GM18511 (cell line): ENCODE data around the gene CDKL1.
A peak's percentile ranks its signal among the peaks of the same experiment; 100 is the strongest.
"Not testable (repeated sequence)": the region's sequence is repeated elsewhere in the genome, so short reads cannot be mapped to it uniquely, and the experiment has no call there.

Experiments used
- ATAC-seq: cut with Tn5 transposase; IDR thresholded peaks from one replicate; pipeline ENCODE4 v1.9.1; 2021; ENCODE audit warnings: mild to moderate bottlenecking, moderate library complexity; ENCODE audit not compliant: unreplicated experiment

The CDKL1 gene

GRCh38 chr14:50359631-50360030 lies 37.0 kb downstream of the CDKL1 start:
- no peak for ATAC-seq

- no peak for ATAC-seq
Measured at GRCh38 chr14:50357753-50358395, 38.8 kb downstream of the CDKL1 start.

- no peak for ATAC-seq
Measured at GRCh38 chr14:50357124-50357523, 39.6 kb downstream of the CDKL1 start.

- not testable (repeated sequence) for ATAC-seq
Measured at GRCh38 chr14:50356283-50356682, 40.4 kb downstream of the CDKL1 start.

GRCh38 chr14:50355692-50356091 lies 41.0 kb downstream of the CDKL1 start:
- ATAC-seq: no peak

GRCh38 chr14:50354527-50354926 lies 42.2 kb downstream of the CDKL1 start:
- ATAC-seq: no peak

- ATAC-seq: no peak
Measured at GRCh38 chr14:50353126-50353525, 43.6 kb downstream of the CDKL1 start.

GRCh38 chr14:50352584-50352983 lies 44.1 kb downstream of the CDKL1 start:
- no peak for ATAC-seq

- no peak for ATAC-seq
Measured at GRCh38 chr14:50350975-50351374, 45.7 kb downstream of the CDKL1 start.

- no peak for ATAC-seq
Measured at GRCh38 chr14:50348933-50349332, 47.7 kb downstream of the CDKL1 start.

- ATAC-seq: no peak
Measured at GRCh38 chr14:50347521-50347920, 49.2 kb downstream of the CDKL1 start.

- ATAC-seq: no peak
Measured at GRCh38 chr14:50345846-50346422, 50.7 kb downstream of the CDKL1 start.

GRCh38 chr14:50344876-50345563 lies 51.7 kb downstream of the CDKL1 start:
- no peak for ATAC-seq

GRCh38 chr14:50344116-50344775 lies 52.4 kb downstream of the CDKL1 start:
- peak; percentile 92 for ATAC-seq

GRCh38 chr14:50343434-50343833 lies 53.2 kb downstream of the CDKL1 start:
- ATAC-seq: no peak

GRCh38 chr14:50342221-50343078 lies 54.2 kb downstream of the CDKL1 start:
- ATAC-seq: peak; percentile 50

GRCh38 chr14:50340963-50341362 lies 55.7 kb downstream of the CDKL1 start:
- ATAC-seq: no peak

GRCh38 chr14:50340045-50340444 lies 56.6 kb downstream of the CDKL1 start:
- no peak for ATAC-seq

GRCh38 chr14:50339178-50339804 lies 57.4 kb downstream of the CDKL1 start:
- ATAC-seq: no peak

GRCh38 chr14:50338587-50338986 lies 58.1 kb downstream of the CDKL1 start:
- no peak for ATAC-seq
